KMS-11 (cell line): ENCODE data around the gene FAM111A.

Experiments used
- H2AFZ ChIP-seq: fragments of 200-600 bp; sonication (generic); 2 replicates; pipeline ENCODE4 v1.6.1; 2016; ENCODE audit warnings: antibody characterized with exemption, mixed run types, low read depth
- H3K27ac ChIP-seq: fragments of 200-600 bp; sonication (generic); 2 replicates; pipeline ENCODE4 v1.6.1; 2016; ENCODE audit warnings: mild to moderate bottlenecking, mixed run types
- H3K27me3 ChIP-seq: fragments of 200-600 bp; sonication (generic); 2 replicates; pipeline ENCODE4 v1.6.1; 2017; ENCODE audit warnings: mild to moderate bottlenecking, low read depth, mixed run types, moderate library complexity; ENCODE audit not compliant: insufficient read depth
- H3K36me3 ChIP-seq: fragments of 200-600 bp; sonication (generic); 2 replicates; pipeline ENCODE4 v1.6.1; 2017; ENCODE audit warnings: mild to moderate bottlenecking, mixed run types; ENCODE audit not compliant: insufficient read depth
- H3K4me1 ChIP-seq: fragments of 200-600 bp; sonication (generic); 2 replicates; pipeline ENCODE4 v1.6.1; 2016; ENCODE audit warnings: mild to moderate bottlenecking, low read depth, mixed run types; ENCODE audit not compliant: poor library complexity, severe bottlenecking
- H3K4me2 ChIP-seq: fragments of 200-600 bp; sonication (generic); 2 replicates; pipeline ENCODE4 v1.7.0; 2016; ENCODE audit warnings: mild to moderate bottlenecking, mixed run types
- H3K4me3 ChIP-seq: fragments of 200-600 bp; sonication (generic); IDR thresholded peaks from 2 replicates; pipeline ENCODE4 v1.6.1; 2017; ENCODE audit warnings: low read depth, low read length, mixed read lengths; ENCODE audit not compliant: insufficient read depth
- H3K79me2 ChIP-seq: fragments of 200-600 bp; sonication (generic); 2 replicates; pipeline ENCODE4 v1.6.1; 2016; ENCODE audit warnings: low read depth, mixed run types; ENCODE audit not compliant: insufficient read depth
- H3K9ac ChIP-seq: fragments of 200-600 bp; sonication (generic); 2 replicates; pipeline ENCODE4 v1.6.1; 2016; ENCODE audit warnings: mild to moderate bottlenecking, mixed run types
- H4K20me1 ChIP-seq: fragments of 200-600 bp; sonication (generic); 2 replicates; pipeline ENCODE4 v1.6.1; 2016; ENCODE audit warnings: mild to moderate bottlenecking, mixed run types; ENCODE audit not compliant: insufficient read depth
- CTCF ChIP-seq: fragments of 200-600 bp; sonication (generic); conservative IDR thresholded peaks from 2 replicates; pipeline ENCODE4 v1.6.1; 2017; ENCODE audit warnings: low read depth, mild to moderate bottlenecking, antibody characterized with exemption, low read length, moderate library complexity, mixed read lengths

Gene FAM111A

GRCh38 chr11:59176330-59176729, 33.7 kb downstream of the FAM111A start:
- Histone ChIP-seq H3K4me1 (peaks cover 25% of the 10 kb centered on the region), H3K27me3 (no peaks in the 10 kb centered on the region), H3K4me3 (no peak overlapping the region), H3K36me3 (no peaks in the 10 kb centered on the region), H3K9ac (no peak overlapping the region), H2AFZ (no peak overlapping the region), H4K20me1 (no peaks in the 10 kb centered on the region), H3K4me2 (no peak overlapping the region), H3K79me2 (no peaks in the 10 kb centered on the region), H3K27ac (no peak overlapping the region)
- no peak for TF ChIP-seq CTCF

GRCh38 chr11:59178402-59178801, 35.7 kb downstream of the FAM111A start:
- H4K20me1 ChIP-seq = no peaks in the 10 kb centered on the region
- H3K36me3 ChIP-seq = no peaks in the 10 kb centered on the region
- no peaks in the 10 kb centered on the region for H3K27me3 ChIP-seq
- no peak overlapping the region for H3K27ac ChIP-seq
- peak overlapping the region; percentile 21; the same call in 1 of the 2 replicates for H3K4me2 ChIP-seq
- H2AFZ ChIP-seq = no peak overlapping the region
- H3K9ac ChIP-seq = no peak overlapping the region
- no peak for TF ChIP-seq CTCF
- no peak overlapping the region for H3K4me3 ChIP-seq
- H3K79me2 ChIP-seq = no peaks in the 10 kb centered on the region
- peaks cover 25% of the 10 kb centered on the region for H3K4me1 ChIP-seq

- TF ChIP-seq CTCF = no peak
- no peaks in the 10 kb centered on the region for H3K36me3 ChIP-seq
- peak overlapping the region; percentile 40; the same call in 1 of the 2 replicates for H3K27ac ChIP-seq
- H3K9ac ChIP-seq = no peak overlapping the region
- H3K27me3 ChIP-seq = no peaks in the 10 kb centered on the region
- H3K4me2 ChIP-seq = peak overlapping the region; percentile 51; the same call in 1 of the 2 replicates
- H3K4me3 ChIP-seq = no peak overlapping the region
- no peaks in the 10 kb centered on the region for H3K79me2 ChIP-seq
- H4K20me1 ChIP-seq = no peaks in the 10 kb centered on the region
- peak overlapping the region; percentile 57; the same call in 1 of the 2 replicates for H2AFZ ChIP-seq
- H3K4me1 ChIP-seq = peaks cover 19% of the 10 kb centered on the region
These were observed 36.5 kb downstream of the FAM111A start for GRCh38 chr11:59179121-59179520.

GRCh38 chr11:59180168-59180776, 37.6 kb downstream of the FAM111A start:
- Histone ChIP-seq H3K4me3 (no peak overlapping the region), H4K20me1 (no peaks in the 10 kb centered on the region), H2AFZ (no peak overlapping the region), H3K9ac (no peak overlapping the region), H3K79me2 (no peaks in the 10 kb centered on the region), H3K4me1 (peaks cover 19% of the 10 kb centered on the region), H3K4me2 (no peak overlapping the region), H3K27me3 (no peaks in the 10 kb centered on the region), H3K36me3 (no peaks in the 10 kb centered on the region), H3K27ac (no peak overlapping the region)
- no peak for TF ChIP-seq CTCF
